Hepatic stellate cell (primary cell): ENCODE data around the gene R3HDM2.
"Not testable (repeated sequence)": the region's sequence is repeated elsewhere in the genome, so short reads cannot be mapped to it uniquely, and the experiment has no call there.

Source experiments
- DNase-seq: peaks from one replicate; pipeline ENCODE4 v3.0.0; 2011; ENCODE audit warnings: low spot score

R3HDM2 gene

GRCh38 chr12:57452937-57453509 is 22.2 kb upstream of the R3HDM2 start:
- DNase-seq: peak; percentile 74

- peak; percentile 77 for DNase-seq
These were observed 21.5 kb upstream of the R3HDM2 start for GRCh38 chr12:57452181-57452936.

GRCh38 chr12:57451233-57451778 is 20.5 kb upstream of the R3HDM2 start:
- DNase-seq: no peak

GRCh38 chr12:57450057-57450456 is 19.2 kb upstream of the R3HDM2 start:
- no peak for DNase-seq

- no peak for DNase-seq
These were observed 18.5 kb upstream of the R3HDM2 start for GRCh38 chr12:57449375-57449774.

GRCh38 chr12:57448669-57449068 is 17.8 kb upstream of the R3HDM2 start:
- no peak for DNase-seq

GRCh38 chr12:57446292-57446960 is 15.6 kb upstream of the R3HDM2 start:
- DNase-seq: no peak

GRCh38 chr12:57444744-57445143 is 13.9 kb upstream of the R3HDM2 start:
- DNase-seq: no peak

- not testable (repeated sequence) for DNase-seq
These were observed 13.5 kb upstream of the R3HDM2 start for GRCh38 chr12:57444337-57444736.

GRCh38 chr12:57441846-57442427 is 11.1 kb upstream of the R3HDM2 start:
- no peak for DNase-seq

GRCh38 chr12:57441393-57441792 is 10.6 kb upstream of the R3HDM2 start:
- not testable (repeated sequence) for DNase-seq

GRCh38 chr12:57439762-57440266 is 9.0 kb upstream of the R3HDM2 start:
- DNase-seq: no peak

GRCh38 chr12:57438400-57438799 is 7.6 kb upstream of the R3HDM2 start:
- no peak for DNase-seq

- no peak for DNase-seq
These were observed 4.5 kb upstream of the R3HDM2 start for GRCh38 chr12:57435293-57435692.

- DNase-seq: no peak
These were observed 3.8 kb upstream of the R3HDM2 start, which contains the start of gene INHBC for GRCh38 chr12:57434517-57435223. TSS of gene INHBC (plus strand) at chr12:57434784. CDS start at chr12:57434887, 103 bp downstream.

GRCh38 chr12:57433370-57433769 is 2.5 kb upstream of the R3HDM2 start:
- no peak for DNase-seq

GRCh38 chr12:57431654-57432188 is 878 bp upstream of the R3HDM2 start:
- DNase-seq: no peak

GRCh38 chr12:57430112-57430930 is 522 bp downstream of the R3HDM2 start:
- DNase-seq: peak; percentile 31

- DNase-seq: peak; percentile 31
These were observed 1.3 kb downstream of the R3HDM2 start for GRCh38 chr12:57429473-57430111.

GRCh38 chr12:57428965-57429364 is 1.9 kb downstream of the R3HDM2 start:
- DNase-seq: no peak
